Right hindlimb (tissue), 1 donor: Measurements from ENCODE around the gene CRADD.
"Not testable (repeated sequence)": the region's sequence is repeated elsewhere in the genome, so short reads cannot be mapped to it uniquely, and the experiment has no call there.

Experiments
- DNase-seq: peaks from one replicate; pipeline ENCODE4 v3.0.0-alpha.2; 2018

The CRADD gene

GRCh38 chr12:93677195-93678064 lies at the start of gene CRADD:
Gene CRADD, plus strand, starts transcription at chr12:93677375.
- DNase-seq = peak; percentile 94

DNA sequence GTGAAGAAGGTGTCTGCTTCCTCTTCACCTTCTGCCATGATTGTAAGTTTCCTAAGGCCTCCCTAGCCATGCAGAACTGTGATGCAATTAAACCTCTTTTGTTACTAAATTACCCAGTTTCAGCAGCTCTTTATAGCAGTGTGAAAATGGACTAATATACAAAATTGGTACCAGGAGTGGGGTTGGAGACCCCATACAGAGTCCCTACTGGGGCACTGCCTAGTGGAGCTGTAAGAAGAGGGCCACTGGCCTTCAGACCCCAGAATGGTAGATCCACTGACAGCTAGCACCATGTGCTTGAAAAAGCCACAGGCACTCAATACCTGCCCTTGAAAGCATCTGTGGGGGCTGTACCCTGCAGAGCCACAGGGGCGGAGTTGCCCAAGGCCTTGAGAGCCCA lies 44.8 kb upstream of the CRADD start:
- DNase-seq = no peak

DNA sequence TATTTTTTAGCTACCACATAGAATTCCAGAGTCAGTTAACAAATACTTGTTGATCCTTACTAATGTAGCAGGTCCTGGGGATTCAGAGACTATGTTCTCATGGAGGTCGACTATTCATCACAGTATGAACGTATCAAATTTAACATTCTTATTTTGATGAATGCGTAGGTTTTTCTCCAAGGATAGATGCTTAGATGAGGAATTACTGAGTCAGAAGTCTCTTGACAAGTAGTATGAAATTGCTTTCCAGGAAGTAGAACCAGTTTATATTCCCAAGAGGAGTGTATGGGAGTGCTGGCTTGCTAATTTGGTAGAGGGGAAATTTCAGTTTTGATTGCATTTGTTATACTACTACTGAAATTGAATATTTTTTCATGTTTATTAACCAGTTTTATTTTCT lies 42.8 kb upstream of the CRADD start:
- DNase-seq = no peak

DNA sequence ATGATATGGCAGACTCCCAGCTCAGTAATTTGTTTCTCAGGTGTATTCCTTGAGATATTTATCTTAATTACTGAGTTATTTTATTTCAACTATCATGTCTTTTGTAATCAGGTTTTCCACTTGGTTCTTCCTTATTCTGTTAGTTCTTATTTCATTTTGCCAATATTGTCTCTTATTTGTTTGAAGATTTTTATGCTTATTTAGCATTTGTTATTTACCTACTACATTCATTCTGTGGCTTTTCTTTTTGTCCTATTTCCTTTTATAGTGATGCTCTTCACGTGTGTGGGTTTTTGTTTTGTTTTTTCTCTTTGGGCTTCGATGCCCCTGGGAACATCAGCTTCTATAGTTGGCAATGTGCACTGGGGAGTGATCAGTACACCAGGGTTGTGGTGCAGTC lies 40.5 kb upstream of the CRADD start:
- no peak for DNase-seq

GRCh38 chr12:93638095-93638494 lies 39.1 kb upstream of the CRADD start:
- no peak for DNase-seq

- no peak for DNase-seq
Measured at GRCh38 chr12:93638954-93639353, 38.2 kb upstream of the CRADD start.

DNA sequence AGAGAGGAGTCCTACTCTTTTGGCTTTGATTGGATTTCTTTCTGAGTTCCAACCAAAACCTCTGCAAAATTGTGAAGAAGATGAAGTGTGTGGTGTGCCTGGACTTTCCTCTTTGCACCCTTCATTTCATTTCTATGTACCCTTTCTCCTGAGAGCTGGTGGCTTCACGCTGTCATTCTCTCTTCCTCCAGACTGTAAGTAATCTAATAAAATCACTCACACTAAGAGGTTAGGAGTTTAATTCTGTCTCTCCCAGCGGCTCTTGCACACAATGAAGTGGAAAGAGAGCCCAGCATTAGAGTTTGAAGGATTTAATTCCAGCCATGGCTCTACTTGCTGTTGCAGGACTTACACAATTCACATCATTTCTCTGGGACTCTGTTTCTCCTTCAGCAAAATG lies 37.8 kb upstream of the CRADD start:
- DNase-seq = no peak

DNA sequence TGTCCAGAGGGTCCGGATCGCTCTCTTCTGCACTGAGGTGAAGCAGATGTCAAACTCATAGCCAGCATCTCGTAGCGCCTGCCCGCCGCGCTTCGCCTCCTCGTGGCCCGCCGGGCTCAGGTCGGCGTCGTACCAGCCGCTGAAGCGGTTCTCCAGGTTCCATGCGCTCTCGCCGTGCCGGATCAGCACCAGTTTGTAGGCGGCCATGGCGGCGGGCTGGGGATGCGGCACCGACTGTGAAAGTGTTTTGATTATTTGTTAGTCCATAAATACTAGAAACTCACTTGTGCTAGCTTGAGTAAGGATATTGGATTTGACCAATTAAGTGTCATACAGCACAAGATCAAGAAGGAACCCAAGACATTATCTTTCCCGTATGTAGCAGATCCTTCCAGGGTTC lies 35.8 kb upstream of the CRADD start:
- not testable (repeated sequence) for DNase-seq

GRCh38 chr12:93642751-93643150 lies 34.4 kb upstream of the CRADD start:
- no peak for DNase-seq

GRCh38 chr12:93645702-93646101 lies 31.5 kb upstream of the CRADD start:
- no peak for DNase-seq

- no peak for DNase-seq
Measured at GRCh38 chr12:93650626-93651025, 26.5 kb upstream of the CRADD start.

- no peak for DNase-seq
Measured at GRCh38 chr12:93653079-93653478, 24.1 kb upstream of the CRADD start.

DNA sequence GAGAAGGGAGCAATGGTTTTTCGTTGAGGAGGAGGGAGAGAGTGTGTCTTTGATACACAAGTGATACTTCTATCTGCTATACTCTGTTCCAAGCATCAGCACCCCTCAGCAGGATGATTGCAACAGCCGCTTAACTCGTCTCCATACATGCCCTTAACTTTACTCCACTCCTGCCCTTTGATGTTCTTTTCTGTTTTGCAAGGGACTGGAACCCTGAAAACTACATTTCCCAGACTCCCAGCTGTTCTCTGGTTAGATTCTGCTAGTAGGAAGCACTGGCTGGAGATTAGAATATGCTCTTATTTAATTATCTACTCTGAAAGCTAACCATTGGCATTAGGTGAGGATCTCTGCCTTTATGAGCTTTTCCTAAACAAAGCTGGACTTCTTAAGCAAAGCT lies 23.5 kb upstream of the CRADD start:
- no peak for DNase-seq

DNA sequence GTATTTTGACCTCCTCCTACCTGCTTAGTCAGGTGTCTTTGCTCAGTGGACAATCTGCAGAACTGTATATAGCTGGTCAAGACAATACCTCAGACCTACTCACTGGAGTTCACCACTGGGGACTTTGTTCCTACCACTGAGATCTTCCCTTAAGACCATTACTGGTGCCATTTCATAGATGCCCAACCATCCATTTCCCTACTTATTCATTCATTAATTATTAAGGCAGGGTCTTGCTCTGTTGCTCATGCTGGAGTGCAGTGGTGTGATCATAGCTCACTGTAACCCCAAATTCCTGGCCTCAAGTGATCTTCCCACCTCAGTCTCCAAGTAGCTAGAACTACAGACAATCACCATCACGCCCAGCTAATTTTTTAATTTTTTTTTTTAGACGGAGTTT lies 22.8 kb upstream of the CRADD start:
- DNase-seq = no peak

- no peak for DNase-seq
Measured at GRCh38 chr12:93657071-93657470, 20.1 kb upstream of the CRADD start.

DNA sequence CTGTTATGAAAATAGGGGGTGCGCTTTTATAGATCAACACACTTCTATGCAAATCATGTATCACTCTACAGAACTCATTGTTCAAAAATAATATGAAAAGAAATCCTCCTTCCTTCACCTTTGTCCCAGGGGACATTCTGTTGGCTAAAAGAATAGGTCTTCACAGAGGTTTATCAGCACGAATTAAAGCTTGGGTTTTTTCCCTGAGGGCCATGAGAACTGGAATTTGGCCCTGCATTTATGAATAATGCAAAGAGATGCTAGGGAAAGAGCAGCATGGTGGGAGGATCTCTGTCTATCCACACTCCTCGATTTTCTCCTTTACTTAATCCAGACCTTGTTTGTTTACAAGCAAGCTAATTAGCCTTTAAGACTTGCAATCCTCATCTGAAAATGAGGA lies 16.2 kb upstream of the CRADD start:
- no peak for DNase-seq

GRCh38 chr12:93663006-93663728 lies 14.0 kb upstream of the CRADD start:
- no peak for DNase-seq

DNA sequence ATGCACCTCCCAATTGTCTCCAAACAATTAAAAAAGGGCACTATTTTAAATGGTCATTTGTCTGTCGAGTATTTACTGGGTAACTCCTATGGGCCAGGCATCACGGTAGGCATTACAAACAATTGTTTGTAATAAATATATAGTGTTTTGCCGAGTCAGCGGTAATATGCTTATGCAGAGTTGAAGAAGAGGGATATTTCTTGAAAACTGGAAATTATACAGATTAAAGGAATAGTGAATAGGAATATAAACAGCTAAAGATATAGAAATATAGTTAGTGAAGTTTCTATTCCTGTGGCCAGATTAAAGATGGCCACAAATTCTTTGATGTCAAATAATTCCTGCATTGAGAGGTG lies 13.5 kb upstream of the CRADD start:
- DNase-seq = no peak

- DNase-seq = no peak
Measured at GRCh38 chr12:93664573-93665138, 12.5 kb upstream of the CRADD start.

DNA sequence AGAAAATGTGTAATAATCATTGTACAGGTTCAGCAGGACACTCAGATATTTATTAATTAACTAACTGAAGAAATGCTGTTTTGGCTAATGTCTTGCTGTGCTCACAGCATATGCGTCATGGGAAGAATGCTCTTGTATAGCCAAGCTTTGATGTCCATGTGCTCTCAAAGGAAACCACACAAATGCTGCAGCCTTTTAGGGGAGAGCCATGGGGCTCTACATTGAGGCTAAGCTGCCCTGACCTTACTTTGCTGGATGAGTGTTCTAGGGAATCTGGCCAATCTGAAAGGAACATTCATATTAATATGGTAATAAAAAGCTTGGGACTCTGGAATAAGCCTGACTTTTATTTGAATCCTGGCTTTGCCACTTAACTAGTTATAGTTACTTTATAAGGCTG lies 9.5 kb upstream of the CRADD start:
- DNase-seq = no peak

DNA sequence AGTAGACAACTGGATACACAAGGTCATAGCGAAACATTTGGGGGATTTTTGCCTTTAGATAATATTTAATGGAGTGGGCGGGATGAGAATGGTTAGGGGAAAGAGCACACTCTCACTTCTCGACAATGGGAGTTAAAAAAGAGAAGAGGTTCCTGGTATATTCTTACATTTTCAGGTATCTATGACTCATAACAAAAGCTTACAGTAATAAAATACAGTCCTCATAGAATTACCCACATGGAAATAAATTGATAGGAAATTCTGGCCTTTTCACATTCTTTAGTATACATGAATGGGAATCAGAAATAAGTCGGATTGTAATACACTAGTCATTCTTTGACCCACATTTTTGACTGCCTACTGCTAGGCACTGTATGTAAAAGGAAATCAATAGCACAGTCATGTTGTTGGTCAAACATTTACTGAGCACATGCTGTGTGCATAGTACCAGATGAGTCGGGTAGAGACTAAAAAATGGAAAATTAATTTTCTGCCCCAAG lies 8.2 kb upstream of the CRADD start:
- no peak for DNase-seq

- DNase-seq = no peak
Measured at GRCh38 chr12:93669452-93669851, 7.7 kb upstream of the CRADD start.

GRCh38 chr12:93670104-93670503 lies 7.1 kb upstream of the CRADD start:
- DNase-seq = no peak

GRCh38 chr12:93671044-93671443 lies 6.1 kb upstream of the CRADD start:
- no peak for DNase-seq
